ENCODE data around the gene PILRB. TPM values are rescaled to one million over a fixed set of nuclear protein-coding genes. Genes with fewer than 3 reads are reported as not detected.
"Not testable (repeated sequence)": the region's sequence is repeated elsewhere in the genome, so short reads cannot be mapped to it uniquely, and the experiment has no call there.

PILRB gene
- total RNA-seq, 1 donor from 2014 or later, result 62.6 TPM

DNA sequence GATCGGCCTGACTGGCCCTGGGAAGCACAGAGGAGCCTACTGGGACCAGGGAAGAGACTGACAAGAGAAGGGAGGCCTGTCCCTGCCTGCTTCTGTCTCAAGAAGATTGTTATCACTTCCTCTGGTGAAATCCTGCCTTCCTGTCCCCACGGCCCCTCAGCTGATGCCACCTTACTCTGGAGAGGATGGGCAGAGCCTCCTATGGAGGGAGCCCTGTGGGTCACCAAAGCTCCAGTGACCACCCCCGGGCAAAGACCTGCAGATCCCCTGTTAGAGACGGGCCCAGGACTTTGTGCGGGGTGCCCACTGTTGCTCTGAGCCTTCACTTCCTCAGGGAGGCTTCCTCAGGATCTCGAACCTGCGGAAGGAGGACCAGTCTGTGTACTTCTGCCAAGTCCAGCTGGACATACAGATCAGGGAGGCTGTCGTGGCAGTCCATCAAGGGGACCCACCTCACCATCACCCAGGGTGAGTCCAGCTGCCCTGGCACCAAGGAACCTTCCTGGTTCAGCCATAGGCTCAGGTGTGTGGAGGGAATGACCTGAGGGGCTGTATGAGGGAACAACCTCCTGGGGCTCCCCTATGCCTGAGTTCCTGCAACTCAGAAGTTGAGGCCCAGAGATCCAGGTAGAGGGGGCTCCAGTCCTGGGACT lies 1.4 kb upstream of the PILRB start:
- Mint-ChIP-seq H3K4me3 (ENCODE audit: unreplicated experiment) (no peak overlapping the region), H3K27me3 (ENCODE audit: unreplicated experiment) (peaks cover 2% of the 10 kb centered on the region), H3K9me3 (ENCODE audit: unreplicated experiment) (peaks cover 4% of the 10 kb centered on the region), H3K4me1 (ENCODE audit: low read depth, unreplicated experiment) (peaks cover 2% of the 10 kb centered on the region), H3K27ac (ENCODE audit: unreplicated experiment) (no peak overlapping the region), H3K36me3 (ENCODE audit: unreplicated experiment) (no peaks in the 10 kb centered on the region)
- TF ChIP-seq, protein P1, sequence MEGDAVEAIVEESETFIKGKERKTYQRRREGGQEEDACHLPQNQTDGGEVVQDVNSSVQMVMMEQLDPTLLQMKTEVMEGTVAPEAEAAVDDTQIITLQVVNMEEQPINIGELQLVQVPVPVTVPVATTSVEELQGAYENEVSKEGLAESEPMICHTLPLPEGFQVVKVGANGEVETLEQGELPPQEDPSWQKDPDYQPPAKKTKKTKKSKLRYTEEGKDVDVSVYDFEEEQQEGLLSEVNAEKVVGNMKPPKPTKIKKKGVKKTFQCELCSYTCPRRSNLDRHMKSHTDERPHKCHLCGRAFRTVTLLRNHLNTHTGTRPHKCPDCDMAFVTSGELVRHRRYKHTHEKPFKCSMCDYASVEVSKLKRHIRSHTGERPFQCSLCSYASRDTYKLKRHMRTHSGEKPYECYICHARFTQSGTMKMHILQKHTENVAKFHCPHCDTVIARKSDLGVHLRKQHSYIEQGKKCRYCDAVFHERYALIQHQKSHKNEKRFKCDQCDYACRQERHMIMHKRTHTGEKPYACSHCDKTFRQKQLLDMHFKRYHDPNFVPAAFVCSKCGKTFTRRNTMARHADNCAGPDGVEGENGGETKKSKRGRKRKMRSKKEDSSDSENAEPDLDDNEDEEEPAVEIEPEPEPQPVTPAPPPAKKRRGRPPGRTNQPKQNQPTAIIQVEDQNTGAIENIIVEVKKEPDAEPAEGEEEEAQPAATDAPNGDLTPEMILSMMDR (IDR thresholded peaks at IDR 0.05; ENCODE audit: partially characterized antibody, unreplicated experiment), result no peak
- no peak for DNase-seq

GRCh38 chr7:100357131-100357561 lies 771 bp upstream of the PILRB start:
- Mint-ChIP-seq H3K36me3 (ENCODE audit: unreplicated experiment) (no peaks in the 10 kb centered on the region), H3K4me3 (ENCODE audit: unreplicated experiment) (no peak overlapping the region), H3K27me3 (ENCODE audit: unreplicated experiment) (peaks cover 2% of the 10 kb centered on the region), H3K9me3 (ENCODE audit: unreplicated experiment) (peaks cover 4% of the 10 kb centered on the region), H3K27ac (ENCODE audit: unreplicated experiment) (no peak overlapping the region), H3K4me1 (ENCODE audit: low read depth, unreplicated experiment) (peaks cover 2% of the 10 kb centered on the region)
- TF ChIP-seq, protein P1 (IDR thresholded peaks at IDR 0.05; ENCODE audit: partially characterized antibody, unreplicated experiment), result no peak
- no peak for DNase-seq

- TF ChIP-seq, protein P1 (IDR thresholded peaks at IDR 0.05; ENCODE audit: partially characterized antibody, unreplicated experiment), result no peak
- no peak for DNase-seq
- H3K4me3 Mint-ChIP-seq (ENCODE audit: unreplicated experiment), result no peak overlapping the region
- H3K27ac Mint-ChIP-seq (ENCODE audit: unreplicated experiment), result no peak overlapping the region
- H3K9me3 Mint-ChIP-seq (ENCODE audit: unreplicated experiment), result peaks cover 4% of the 10 kb centered on the region
- H3K36me3 Mint-ChIP-seq (ENCODE audit: unreplicated experiment), result no peaks in the 10 kb centered on the region
- peaks cover 2% of the 10 kb centered on the region for H3K4me1 Mint-ChIP-seq (ENCODE audit: low read depth, unreplicated experiment)
- peaks cover 2% of the 10 kb centered on the region for H3K27me3 Mint-ChIP-seq (ENCODE audit: unreplicated experiment)
Measured at GRCh38 chr7:100358857-100359212, 918 bp downstream of the PILRB start.

- Mint-ChIP-seq H3K4me1 (ENCODE audit: low read depth, unreplicated experiment) (no peaks in the 10 kb centered on the region), H3K27me3 (ENCODE audit: unreplicated experiment) (peaks cover 2% of the 10 kb centered on the region), H3K9me3 (ENCODE audit: unreplicated experiment) (no peaks in the 10 kb centered on the region), H3K4me3 (ENCODE audit: unreplicated experiment) (no peak overlapping the region), H3K36me3 (ENCODE audit: unreplicated experiment) (no peaks in the 10 kb centered on the region), H3K27ac (ENCODE audit: unreplicated experiment) (no peak overlapping the region)
- DNase-seq, result no peak
- TF ChIP-seq, protein P1 (IDR thresholded peaks at IDR 0.05; ENCODE audit: partially characterized antibody, unreplicated experiment), result no peak
Measured at GRCh38 chr7:100360135-100360854, 2.4 kb downstream of the PILRB start.

- no peak overlapping the region for H3K4me3 Mint-ChIP-seq (ENCODE audit: unreplicated experiment)
- H3K27ac Mint-ChIP-seq (ENCODE audit: unreplicated experiment), result no peak overlapping the region
- TF ChIP-seq, protein P1 (IDR thresholded peaks at IDR 0.05; ENCODE audit: partially characterized antibody, unreplicated experiment), result no peak
- peaks cover 1% of the 10 kb centered on the region for H3K4me1 Mint-ChIP-seq (ENCODE audit: low read depth, unreplicated experiment)
- DNase-seq, result no peak
- H3K9me3 Mint-ChIP-seq (ENCODE audit: unreplicated experiment), result peaks cover 3% of the 10 kb centered on the region
- H3K27me3 Mint-ChIP-seq (ENCODE audit: unreplicated experiment), result peaks cover 6% of the 10 kb centered on the region
- H3K36me3 Mint-ChIP-seq (ENCODE audit: unreplicated experiment), result no peaks in the 10 kb centered on the region
Measured at GRCh38 chr7:100363098-100363497, 5.2 kb downstream of the PILRB start.

DNA sequence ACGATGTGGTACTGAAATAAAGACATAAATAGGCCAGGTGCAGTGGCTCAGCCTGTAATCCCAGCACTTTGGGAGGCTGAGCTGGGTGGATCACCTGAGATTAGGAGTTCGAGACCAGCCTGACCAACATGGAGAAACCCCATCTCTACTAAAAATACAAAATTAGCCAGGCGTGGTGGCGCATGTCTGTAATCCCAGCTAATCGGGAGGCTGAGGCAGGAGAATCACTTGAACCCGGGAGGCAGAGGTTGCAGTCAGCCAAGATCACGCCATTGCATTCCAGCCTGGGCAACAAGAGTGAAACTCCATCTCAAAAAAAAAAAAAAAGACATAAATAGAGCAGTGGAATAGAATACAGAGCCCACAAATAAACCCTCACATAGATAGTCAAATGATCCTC lies 5.9 kb downstream of the PILRB start:
- H3K27ac Mint-ChIP-seq (ENCODE audit: unreplicated experiment); H3K36me3 Mint-ChIP-seq (ENCODE audit: unreplicated experiment); H3K9me3 Mint-ChIP-seq (ENCODE audit: unreplicated experiment); H3K27me3 Mint-ChIP-seq (ENCODE audit: unreplicated experiment); DNase-seq; H3K4me1 Mint-ChIP-seq (ENCODE audit: low read depth, unreplicated experiment); H3K4me3 Mint-ChIP-seq (ENCODE audit: unreplicated experiment): not testable (repeated sequence)

Measured in glutamatergic neuron (in vitro differentiated cells).